Stimulated activated CD8-positive, alpha-beta memory T cell treated with anti-CD3 and anti-CD28 coated beads, Interleukin-15, amount 100 ng/mL, for 4 hours (primary cell): ENCODE results near the gene GPATCH2L.
A peak's percentile ranks its signal among the peaks of the same experiment; 100 is the strongest.

Experiments used
- DNase-seq, 2 donors: peaks; one replicate each; pipeline ENCODE4 v3.0.0-alpha.2; 2020; ENCODE audit warnings: low read depth in 2 of 2

GPATCH2L gene

DNA sequence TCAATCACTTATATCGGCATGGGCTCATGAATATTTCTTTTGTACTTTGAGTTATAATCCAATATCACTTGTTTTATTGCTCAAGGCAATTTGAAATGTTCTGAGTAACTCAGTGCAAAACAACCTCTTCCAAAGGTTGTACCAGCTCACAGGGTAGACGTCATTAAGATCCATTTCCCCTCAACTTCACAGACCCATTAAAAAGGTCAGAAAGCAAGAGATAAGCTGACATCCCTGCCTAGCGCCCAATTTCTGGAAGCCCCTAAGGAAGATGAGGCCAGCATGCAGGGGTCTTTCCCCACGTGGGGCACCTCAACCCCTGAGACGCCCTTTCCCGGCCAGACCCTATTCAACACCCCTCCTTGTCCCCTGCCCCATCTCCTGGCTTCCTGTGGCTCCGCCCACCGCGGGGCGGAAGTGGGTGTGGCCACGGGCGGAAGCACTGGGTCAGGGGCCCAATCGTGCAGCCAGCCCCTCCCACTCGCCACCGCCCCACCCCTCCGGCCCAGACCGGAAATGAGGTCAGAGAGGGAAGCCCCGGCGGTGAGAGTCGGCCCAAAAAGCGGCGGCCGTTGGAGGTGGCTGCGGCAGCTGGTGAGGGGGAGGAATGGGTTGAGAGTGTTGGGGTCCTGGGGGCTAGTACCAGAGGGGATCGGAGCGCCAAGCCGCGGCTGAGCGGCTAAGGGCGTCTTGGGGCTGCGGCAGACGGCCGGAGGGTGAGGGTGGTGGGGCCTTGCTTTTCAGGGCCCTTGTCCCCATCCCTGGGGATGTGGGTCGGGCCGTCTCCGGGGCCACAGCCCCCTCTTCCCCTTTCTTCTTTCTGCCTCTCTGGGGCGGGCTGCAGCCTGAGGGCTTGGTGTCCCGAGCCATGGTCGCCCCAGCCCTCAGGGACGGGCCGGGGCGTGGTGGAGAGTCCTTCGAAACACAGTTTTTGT is at the start of gene GPATCH2L:
Gene GPATCH2L, plus strand, starts transcription at position 525 of the 935 bp plus-strand sequence. CDS start 2,442 bp downstream, outside the sequence.
- peak; percentile 95 to 97 for DNase-seq

GRCh38 chr14:76104802-76105355 is 46.8 kb upstream of the GPATCH2L start:
- no peak for DNase-seq

- DNase-seq = no peak
Measured at GRCh38 chr14:76106188-76106587, 45.5 kb upstream of the GPATCH2L start.

- DNase-seq = no peak
Measured at GRCh38 chr14:76109087-76109880, 42.4 kb upstream of the GPATCH2L start.

- DNase-seq = no peak
Measured at GRCh38 chr14:76112889-76113624, 38.7 kb upstream of the GPATCH2L start.

- no peak for DNase-seq
Measured at GRCh38 chr14:76113691-76114090, 38.0 kb upstream of the GPATCH2L start.

DNA sequence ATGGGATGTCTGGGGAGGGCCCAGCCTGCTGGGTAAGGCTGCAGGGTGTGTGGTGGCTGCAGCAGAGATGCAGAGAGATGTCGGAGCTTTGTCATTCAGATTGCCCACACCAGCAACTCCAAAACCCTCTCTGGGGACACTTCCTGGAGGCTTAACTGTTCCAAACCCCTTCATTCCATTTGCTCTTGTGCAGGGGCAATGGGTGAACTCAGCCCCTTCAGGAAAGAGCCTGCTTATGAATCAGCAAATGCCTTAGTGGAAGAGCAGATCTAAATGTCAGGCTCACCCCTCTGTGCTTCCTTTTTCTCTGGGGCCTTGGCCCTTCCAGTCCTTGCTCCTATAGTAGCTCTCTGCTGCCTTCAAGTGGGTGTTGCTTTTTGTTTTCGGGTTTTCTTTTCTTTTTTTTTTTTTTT is 36.7 kb upstream of the GPATCH2L start:
- DNase-seq = no peak

DNA sequence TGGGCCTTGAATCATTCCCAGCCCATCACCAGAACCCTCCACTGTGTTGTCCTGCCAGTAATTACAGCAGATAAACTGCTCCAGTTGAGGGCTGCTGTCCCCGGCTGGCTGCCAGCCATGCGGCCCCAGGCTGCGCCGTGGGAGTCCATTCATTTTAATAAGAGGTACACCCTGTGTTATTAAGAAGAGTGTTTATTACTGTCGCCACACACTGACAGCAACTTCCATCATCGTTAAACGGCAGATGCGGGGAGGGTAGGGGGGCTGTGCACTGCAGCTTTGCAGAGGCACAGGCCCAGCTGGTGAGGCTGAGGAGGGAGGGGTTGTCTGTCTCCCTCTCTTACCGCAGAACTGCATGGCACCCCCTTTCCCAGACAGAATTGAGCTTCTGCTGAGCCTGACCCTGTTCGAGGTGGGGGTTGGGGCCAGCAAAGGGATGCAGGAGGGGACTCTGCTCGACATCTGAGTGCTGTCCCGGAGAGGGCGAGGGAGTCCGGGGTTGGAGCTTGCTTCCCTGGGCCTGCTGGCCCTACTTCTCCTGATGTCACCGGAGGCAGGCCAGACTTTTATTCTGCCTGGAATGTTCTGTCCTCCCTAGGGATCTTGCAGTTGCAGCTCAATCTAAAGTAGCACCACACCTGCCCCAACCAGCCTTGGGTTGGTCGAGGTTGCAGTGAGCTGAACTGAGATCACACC is 33.8 kb upstream of the GPATCH2L start:
- no peak for DNase-seq

GRCh38 chr14:76118594-76118993 is 33.1 kb upstream of the GPATCH2L start:
- DNase-seq = no peak

DNA sequence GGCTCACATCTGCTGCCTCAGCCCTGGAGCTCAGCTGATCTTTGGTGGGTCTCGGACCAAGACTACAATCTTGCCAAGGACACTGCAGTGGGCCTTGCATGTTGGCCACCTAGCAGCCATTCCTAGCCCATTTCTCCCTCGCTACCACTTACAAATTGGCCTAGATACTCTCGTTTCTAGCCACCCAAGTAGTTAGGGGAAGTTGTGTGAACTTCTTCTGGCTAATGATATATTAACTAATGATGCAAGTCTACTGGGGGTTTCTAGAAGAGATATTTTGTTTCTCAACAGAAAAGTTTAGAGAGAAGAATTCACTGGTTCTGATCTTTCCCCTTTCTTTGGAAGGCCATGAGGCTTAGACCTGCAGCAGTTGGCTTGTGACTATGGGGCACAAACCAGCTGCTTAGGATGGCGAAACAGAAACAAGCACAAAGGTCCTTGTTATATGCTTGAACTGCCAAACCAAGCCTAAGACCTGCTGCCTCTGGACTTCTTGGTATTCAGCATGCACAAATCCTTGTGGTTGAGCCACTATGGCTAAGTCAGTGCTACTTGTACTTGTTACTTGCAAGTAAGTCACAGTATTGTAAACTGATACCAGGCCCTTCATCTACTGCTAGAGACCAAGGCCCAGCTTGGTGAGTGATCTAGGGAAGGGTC is 30.5 kb upstream of the GPATCH2L start:
- no peak for DNase-seq

DNA sequence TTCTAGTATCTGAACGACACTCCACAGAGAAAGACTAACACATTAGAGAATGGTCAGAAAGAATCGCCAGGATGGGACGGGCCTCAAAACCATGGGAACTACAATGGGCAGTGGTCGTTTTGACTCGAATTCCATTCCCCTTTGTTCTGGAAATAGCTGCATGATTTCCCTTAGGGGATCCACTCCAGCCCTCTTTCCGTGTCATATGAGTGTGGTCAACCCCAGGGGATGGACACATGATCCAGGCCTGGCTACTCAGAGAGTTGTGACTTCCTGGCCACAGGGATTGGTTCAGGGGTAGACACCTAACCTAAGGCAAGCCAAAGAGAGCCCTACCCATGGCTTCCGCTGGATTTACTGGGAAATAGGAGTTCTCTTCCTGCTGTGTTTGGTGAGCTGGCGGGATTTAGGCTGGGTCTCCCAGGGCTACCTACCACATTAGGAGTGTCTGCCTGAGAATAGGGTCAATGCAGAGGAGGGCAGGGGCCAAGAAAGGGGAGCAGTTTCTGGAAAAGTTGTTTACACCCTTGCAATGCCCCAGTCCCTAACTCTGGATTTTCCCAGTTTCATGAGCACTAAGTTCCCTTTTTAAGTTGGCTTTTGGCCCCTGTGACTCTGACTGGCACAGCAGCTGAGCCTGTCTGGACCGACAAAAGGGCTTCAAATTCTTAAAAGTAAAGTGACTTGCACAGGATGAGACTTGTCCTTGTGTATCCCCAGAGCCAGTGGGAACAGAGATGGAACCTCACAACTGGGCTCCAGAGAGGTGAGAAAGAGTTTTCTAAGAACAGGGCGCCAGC is 28.1 kb upstream of the GPATCH2L start:
- DNase-seq = no peak

DNA sequence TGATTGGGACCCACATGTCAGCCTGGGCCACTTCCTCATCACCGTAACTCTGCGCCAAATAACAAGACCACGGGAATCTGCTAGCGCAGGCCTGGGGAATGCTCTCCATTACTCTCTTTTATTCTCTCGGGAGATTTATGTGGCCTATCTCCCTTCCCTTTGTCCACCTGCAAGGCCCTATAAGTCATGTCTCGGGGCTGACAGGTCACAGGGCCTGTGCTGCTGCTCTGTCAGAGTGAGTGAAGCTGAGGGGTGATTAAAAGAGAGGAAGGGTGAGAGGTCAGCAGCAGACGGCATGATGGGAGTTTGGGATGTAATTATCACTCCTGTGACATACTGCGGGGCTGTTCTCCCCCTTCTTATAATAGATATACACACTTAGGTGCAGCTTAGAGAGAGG is 26.2 kb upstream of the GPATCH2L start:
- DNase-seq = no peak

GRCh38 chr14:76126076-76126475 is 25.6 kb upstream of the GPATCH2L start:
- DNase-seq = no peak

DNA sequence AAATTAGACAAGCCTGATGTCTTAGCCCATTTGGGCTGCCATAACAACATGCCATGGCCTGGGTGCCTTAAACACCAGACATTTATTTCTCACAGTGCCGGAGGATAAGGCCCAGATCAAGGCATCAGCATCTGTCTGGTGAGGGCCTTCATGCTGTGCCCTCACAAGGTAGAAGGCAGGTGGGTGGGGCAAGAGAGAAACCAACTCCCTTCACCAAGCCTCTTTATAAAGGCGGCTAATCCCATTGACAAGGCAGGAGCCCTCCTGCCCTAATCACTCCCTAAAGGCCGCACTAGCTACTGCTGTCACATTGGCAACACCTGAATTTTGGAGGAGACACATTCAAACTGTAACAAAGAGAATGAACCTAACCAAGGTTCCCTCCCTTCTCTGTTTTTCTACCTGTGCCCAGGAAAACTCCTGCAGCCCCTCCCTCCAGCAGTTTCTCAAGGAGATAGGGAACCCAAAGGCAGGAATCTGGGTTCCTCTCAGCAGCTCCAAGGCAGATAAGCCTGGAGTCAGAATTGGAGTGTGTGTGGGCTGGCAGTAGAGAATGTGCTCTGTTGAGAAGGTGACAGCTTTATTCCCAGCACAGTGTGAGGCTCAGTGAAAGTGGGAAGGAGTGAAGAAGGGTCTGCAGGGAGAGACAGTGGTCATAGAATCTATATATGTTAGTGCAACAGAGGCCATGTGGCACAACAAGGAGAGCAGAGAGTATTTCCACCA is 21.7 kb upstream of the GPATCH2L start:
- DNase-seq = no peak

GRCh38 chr14:76131071-76131965 is 20.4 kb upstream of the GPATCH2L start:
- no peak for DNase-seq

DNA sequence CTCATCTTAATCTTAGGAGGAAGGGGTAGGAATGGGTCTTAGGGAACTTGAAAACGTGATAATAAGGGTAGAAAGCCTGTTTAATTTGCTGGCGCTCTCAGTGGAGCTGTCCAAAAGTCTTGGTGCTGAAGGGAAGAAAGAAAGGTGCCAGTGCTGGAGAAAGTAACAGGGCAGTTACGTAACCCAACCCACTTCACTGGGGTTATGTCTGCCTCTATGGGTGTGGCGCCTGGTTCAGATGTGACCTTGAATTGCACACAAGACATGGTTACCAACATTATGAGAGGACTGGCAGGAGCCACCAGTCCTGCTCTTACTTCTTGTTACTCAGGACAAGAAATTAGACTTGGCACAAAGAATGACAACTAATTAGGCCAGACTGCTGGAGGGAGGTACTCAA is 18.6 kb upstream of the GPATCH2L start:
- no peak for DNase-seq

GRCh38 chr14:76134231-76134630 is 17.5 kb upstream of the GPATCH2L start:
- DNase-seq = no peak

DNA sequence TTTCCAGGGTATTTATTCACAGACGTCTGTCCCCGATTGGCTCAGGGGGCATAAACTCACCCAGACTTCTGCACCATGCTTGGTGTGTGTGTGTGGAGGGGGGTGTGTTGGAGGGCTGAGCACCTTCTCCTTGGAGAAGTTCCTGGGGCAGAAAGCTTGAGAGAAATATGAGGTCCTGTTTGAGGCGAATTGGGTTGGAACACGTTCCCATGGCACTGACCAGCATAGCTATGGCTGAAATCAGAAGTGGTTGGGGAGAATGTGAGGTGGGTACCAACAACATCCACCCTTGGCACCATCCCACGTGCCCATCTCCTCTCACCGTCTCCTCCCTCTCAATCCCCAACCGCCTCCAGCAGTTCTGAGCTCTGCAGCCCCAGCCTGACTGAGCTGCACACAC is 16.0 kb upstream of the GPATCH2L start:
- no peak for DNase-seq
